ENCODE results near the gene KIAA1328.

DNA sequence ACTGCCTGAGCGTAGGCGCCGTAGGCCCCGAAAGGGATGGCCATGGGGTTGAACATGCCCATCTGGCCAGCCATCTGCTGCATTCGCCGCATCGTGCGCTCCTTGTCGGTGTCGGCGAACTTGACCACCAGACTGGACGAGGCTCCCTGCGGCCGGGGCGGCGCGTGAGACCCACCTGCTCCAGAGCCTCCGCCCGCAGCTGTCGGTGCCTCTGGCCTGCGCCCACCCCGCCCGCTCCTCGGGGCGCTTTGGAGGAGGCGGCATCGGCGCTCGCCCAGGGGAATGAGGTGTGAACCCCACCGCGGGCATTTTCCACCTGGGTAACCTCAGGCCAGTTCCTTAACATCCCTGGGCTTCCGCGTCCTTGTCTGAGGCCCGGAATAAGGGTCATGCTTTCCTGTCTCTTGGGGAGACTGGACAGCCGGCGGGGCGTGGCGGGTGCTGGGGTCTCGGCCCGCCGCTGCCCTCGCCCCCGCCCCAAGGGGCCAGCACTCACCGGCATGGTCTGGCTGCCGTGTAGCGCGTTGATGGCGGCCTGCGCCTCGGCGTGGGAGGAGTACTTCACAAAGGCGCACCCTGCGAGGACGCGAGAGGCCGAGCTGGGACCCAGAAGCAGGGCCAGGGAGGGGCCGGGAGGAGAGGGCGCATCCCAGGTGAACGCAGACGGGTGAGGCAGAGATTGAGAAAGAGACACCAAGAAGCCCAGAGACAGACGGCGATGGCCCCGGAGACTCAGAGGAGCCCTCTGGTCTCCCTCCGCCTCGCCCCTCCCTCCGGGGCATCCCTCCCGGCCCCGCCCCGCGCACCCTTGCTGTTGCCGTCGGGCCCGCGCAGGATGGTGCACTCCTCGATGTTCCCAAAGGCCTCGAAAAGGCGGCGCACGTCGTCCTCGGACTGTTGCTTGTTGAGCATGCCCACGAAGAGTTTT is 445.6 kb downstream of the KIAA1328 start:
- TF ChIP-seq, protein P1, sequence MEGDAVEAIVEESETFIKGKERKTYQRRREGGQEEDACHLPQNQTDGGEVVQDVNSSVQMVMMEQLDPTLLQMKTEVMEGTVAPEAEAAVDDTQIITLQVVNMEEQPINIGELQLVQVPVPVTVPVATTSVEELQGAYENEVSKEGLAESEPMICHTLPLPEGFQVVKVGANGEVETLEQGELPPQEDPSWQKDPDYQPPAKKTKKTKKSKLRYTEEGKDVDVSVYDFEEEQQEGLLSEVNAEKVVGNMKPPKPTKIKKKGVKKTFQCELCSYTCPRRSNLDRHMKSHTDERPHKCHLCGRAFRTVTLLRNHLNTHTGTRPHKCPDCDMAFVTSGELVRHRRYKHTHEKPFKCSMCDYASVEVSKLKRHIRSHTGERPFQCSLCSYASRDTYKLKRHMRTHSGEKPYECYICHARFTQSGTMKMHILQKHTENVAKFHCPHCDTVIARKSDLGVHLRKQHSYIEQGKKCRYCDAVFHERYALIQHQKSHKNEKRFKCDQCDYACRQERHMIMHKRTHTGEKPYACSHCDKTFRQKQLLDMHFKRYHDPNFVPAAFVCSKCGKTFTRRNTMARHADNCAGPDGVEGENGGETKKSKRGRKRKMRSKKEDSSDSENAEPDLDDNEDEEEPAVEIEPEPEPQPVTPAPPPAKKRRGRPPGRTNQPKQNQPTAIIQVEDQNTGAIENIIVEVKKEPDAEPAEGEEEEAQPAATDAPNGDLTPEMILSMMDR (conservative IDR thresholded peaks at IDR 0.05 in 1 of 2, IDR thresholded peaks at IDR 0.05 in 1 of 2; ENCODE audit: extremely low read depth in 1 of 2, insufficient read depth in 1 of 2, low read depth in 1 of 2, low read length in 2 of 2) = no peak
- no peak for TF ChIP-seq EZH2 (IDR thresholded peaks at IDR 0.05; ENCODE audit: borderline replicate concordance, low read length)

Measured in mammary epithelial cell (primary cell).